BJ (cell line): Measurements from ENCODE around the gene TTI1. TPM values are rescaled to one million over a fixed set of nuclear protein-coding genes. Genes with fewer than 3 reads are reported as not detected.

Experiments
- CTCF ChIA-PET: fragments of 350-600 bp; formaldehyde crosslinking; extraction: SDS; loops from one replicate; lab custom pipeline; 2021; ENCODE audit warnings: antibody characterized with exemption, inconsistent platforms; lab: Yijun Ruan, JAX
- POLR2A ChIA-PET: fragments of 300-600 bp; sonication (Branson Sonifier 250); formaldehyde crosslinking; extraction: SDS; loops from one replicate; lab custom pipeline; 2021; ENCODE audit warnings: antibody characterized with exemption; lab: Charles Lee
- DNase-seq: peaks from one replicate; pipeline ENCODE4 v3.0.0-alpha.2; 2011; ENCODE audit warnings: low read depth
- H3K27me3 ChIP-seq: 2 replicates; pipeline ENCODE4 v1.6.0; 2011; ENCODE audit warnings: low read length; ENCODE audit not compliant: control insufficient read depth, insufficient read depth
- H3K36me3 ChIP-seq: 2 replicates; pipeline ENCODE4 v1.5.1; 2011; ENCODE audit warnings: low read length; ENCODE audit not compliant: control insufficient read depth, insufficient read depth
- H3K4me3 ChIP-seq: 2 replicates; pipeline ENCODE4 v1.5.1; 2011; ENCODE audit warnings: low read depth, mild to moderate bottlenecking, control low read depth, low read length
- polyA plus RNA-seq: library from polyadenylated mRNA; depleted of rRNA; stranded (reverse); fragments of >200 nt; gene quantifications from 2 replicates; pipeline ENCODE4 v1.2.3, GENCODE V29; 2011
- TF ChIP-seq, protein P1 (sequence below): IDR thresholded peaks from 2 replicates; pipeline ENCODE4 v1.5.1; 2011; ENCODE audit warnings: low read depth, mild to moderate bottlenecking, control low read depth, inconsistent platforms, low read length, moderate library complexity; ENCODE audit not compliant: insufficient read depth

TTI1 gene
- polyA plus RNA-seq, 1 experiment, result 12.7 TPM

DNA sequence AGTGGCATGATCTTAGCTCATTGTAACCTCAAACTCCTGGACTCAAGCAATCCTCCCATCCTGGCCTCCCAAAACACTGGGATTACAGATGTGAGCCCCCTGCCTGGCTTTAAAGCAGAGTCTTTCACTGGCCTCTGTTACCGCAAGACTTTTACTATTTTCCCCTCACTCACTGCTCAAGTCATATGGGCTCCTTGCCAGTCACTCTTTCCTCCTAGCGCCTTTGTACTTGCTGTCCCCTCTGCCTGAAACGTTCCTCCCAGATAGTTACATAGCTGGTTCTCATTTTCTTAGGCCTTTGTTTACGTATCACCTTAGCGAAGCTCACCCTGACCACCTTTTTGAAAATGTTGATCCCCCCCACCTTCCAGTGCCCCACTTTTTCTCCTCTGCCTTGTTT is 29.6 kb upstream of the TTI1 start:
- H3K27me3 ChIP-seq, result no peaks in the 10 kb centered on the region
- no peak overlapping the region for H3K4me3 ChIP-seq
- TF ChIP-seq, protein P1, sequence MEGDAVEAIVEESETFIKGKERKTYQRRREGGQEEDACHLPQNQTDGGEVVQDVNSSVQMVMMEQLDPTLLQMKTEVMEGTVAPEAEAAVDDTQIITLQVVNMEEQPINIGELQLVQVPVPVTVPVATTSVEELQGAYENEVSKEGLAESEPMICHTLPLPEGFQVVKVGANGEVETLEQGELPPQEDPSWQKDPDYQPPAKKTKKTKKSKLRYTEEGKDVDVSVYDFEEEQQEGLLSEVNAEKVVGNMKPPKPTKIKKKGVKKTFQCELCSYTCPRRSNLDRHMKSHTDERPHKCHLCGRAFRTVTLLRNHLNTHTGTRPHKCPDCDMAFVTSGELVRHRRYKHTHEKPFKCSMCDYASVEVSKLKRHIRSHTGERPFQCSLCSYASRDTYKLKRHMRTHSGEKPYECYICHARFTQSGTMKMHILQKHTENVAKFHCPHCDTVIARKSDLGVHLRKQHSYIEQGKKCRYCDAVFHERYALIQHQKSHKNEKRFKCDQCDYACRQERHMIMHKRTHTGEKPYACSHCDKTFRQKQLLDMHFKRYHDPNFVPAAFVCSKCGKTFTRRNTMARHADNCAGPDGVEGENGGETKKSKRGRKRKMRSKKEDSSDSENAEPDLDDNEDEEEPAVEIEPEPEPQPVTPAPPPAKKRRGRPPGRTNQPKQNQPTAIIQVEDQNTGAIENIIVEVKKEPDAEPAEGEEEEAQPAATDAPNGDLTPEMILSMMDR, result no peak
- peaks cover 18% of the 10 kb centered on the region for H3K36me3 ChIP-seq
- POLR2A ChIA-PET, result no interaction called here
- CTCF ChIA-PET, result interaction anchor here (0.6 to 24.4 kb wide), 4 partner anchors 89 to 160 kb away, joined by 3 to 482 read pairs (median 3); no protein-coding TSS in a partner anchor
- no peak for DNase-seq

DNA sequence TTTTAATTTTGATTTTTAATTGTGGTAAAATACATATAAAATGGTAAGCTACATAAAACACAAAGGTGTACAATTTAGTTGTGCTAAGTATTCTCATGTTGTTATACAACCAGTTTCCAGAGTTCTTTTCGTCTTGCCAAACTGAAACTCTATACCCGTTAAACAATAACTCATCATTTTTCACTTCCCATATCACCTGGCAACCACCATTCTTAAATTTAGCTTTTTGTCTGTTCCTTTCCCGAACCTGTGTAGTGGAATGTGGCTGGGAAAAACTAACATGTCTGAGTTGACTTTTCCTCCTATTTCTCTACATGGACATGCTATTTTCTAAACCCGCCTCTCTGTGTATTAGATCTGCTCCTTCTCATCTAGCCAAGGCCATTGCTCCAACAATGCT is 27.9 kb upstream of the TTI1 start:
- ChIA-PET CTCF (interaction anchor here (0.8 to 24.4 kb wide), 6 partner anchors 12 to 264 kb away, joined by 3 to 482 read pairs (median 4); no protein-coding TSS in a partner anchor), POLR2A (no interaction called here)
- H3K27me3 ChIP-seq, result no peaks in the 10 kb centered on the region
- no peak overlapping the region for H3K4me3 ChIP-seq
- DNase-seq, result no peak
- TF ChIP-seq, protein P1, result no peak
- H3K36me3 ChIP-seq, result peaks cover 18% of the 10 kb centered on the region

DNA sequence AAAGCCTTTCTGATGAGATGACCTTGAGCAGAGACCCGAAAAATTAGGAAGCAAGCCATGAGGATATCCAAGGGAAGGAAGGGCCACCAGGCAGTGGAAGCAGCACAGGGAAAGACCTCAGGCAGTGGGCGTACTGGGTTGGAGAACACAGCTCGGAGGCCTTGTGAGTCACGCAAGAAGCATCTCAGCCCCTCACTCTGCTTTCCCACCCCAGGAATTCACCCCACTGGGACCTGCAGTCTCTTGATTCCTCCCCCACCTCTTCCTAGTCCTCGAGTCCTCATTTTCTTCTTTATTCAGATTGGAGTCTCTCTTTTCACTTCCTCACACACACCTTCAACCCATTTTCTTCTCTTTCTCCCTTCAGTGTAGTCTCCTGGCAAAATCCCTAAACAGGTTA is 27.3 kb upstream of the TTI1 start:
- ChIA-PET CTCF (interaction anchor here (0.8 to 24.4 kb wide), 5 partner anchors 13 to 265 kb away, joined by 3 to 482 read pairs (median 3); no protein-coding TSS in a partner anchor), POLR2A (no interaction called here)
- no peaks in the 10 kb centered on the region for H3K27me3 ChIP-seq
- TF ChIP-seq, protein P1, result no peak
- DNase-seq, result no peak
- no peak overlapping the region for H3K4me3 ChIP-seq
- H3K36me3 ChIP-seq, result peaks cover 15% of the 10 kb centered on the region

DNA sequence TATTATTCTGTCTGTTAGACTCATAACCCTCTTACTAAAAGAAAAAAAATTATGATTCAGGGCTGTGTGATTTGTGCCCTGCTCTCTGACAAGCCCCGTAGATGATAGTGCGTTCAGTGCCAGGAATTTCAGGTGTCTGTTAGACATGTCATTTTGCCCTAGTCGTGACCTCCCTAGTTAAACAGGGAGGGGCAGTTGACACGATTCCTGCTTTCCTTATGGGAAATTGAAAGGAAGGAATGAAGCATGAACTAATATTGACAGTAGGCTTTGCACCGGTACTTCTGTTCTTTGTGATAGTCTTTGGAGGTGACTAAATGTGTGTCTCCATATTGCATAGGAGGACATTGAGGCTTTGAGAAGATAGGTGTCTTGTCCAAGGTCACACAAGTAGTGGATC is 26.6 kb upstream of the TTI1 start:
- ChIA-PET CTCF (interaction anchor here (1.2 to 24.4 kb wide), 3 partner anchors 13 to 163 kb away, joined by 3 to 482 read pairs (median 9); no protein-coding TSS in a partner anchor), POLR2A (no interaction called here)
- TF ChIP-seq, protein P1, result no peak
- no peaks in the 10 kb centered on the region for H3K27me3 ChIP-seq
- no peak overlapping the region for H3K4me3 ChIP-seq
- peaks cover 15% of the 10 kb centered on the region for H3K36me3 ChIP-seq
- no peak for DNase-seq

DNA sequence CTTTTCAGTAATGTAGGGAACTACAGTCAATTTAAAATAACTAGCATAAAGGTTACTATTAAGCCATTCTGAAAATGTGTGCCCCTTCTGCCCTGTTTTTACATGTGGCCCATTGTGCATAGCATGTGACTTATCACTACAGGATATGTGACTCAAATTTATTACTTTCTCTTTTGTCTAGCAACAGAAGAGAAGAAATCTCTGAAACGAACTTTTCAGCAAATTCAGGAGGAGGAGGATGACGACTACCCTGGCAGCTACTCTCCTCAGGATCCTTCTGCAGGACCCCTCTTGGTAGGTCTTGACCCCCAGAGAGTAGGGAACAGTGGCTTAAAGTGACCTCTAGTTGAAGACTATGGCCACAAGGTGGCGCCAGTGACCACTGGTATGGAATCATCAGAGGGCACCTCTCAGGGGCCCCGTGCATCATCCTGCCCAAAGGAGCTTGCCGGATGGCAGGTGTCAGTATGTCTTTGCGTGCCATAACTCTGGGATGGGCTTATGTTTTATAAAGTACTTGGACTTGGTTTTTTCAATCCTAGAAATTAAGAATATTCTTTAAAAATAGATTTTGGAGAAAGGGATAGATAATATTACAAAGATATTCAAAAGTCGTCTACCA is 24.2 kb upstream of the TTI1 start:
- POLR2A ChIA-PET, result no interaction called here
- DNase-seq, result no peak
- H3K4me3 ChIP-seq, result no peak overlapping the region
- H3K36me3 ChIP-seq, result peaks cover 9% of the 10 kb centered on the region
- TF ChIP-seq, protein P1, result peak; percentile 79
- CTCF ChIA-PET, result interaction anchor here (0.5 to 24.4 kb wide), 38 partner anchors 8 to 1710 kb away, joined by 3 to 482 read pairs (median 4); partner anchors contain the start of gene TGM2
- H3K27me3 ChIP-seq, result no peaks in the 10 kb centered on the region
